GM10248 (cell line): ENCODE results near the gene BAHCC1.
A peak's percentile ranks its signal among the peaks of the same experiment; 100 is the strongest.

Source experiments
- CTCF ChIA-PET: fragments of 300-600 bp; sonication (Branson Sonifier 250); formaldehyde crosslinking; extraction: SDS; loops from one replicate; lab custom pipeline; 2021; ENCODE audit warnings: antibody characterized with exemption; lab: Yijun Ruan, JAX
- POLR2A ChIA-PET: fragments of 350-650 bp; sonication (Branson Sonifier 250); formaldehyde crosslinking; extraction: SDS; loops from one replicate; lab custom pipeline; 2020; ENCODE audit warnings: antibody characterized with exemption; lab: Yijun Ruan, JAX
- DNase-seq: peaks from one replicate; pipeline ENCODE4 v3.0.0; 2012; ENCODE audit errors: extremely low spot score
- CTCF ChIP-seq: IDR thresholded peaks from 2 replicates; pipeline ENCODE4 v1.5.1; 2012; ENCODE audit warnings: mild to moderate bottlenecking, low read depth; ENCODE audit errors: extremely low read depth, missing control alignments, control extremely low read depth

Gene BAHCC1

GRCh38 chr17:81429821-81430551, 34.7 kb downstream of the BAHCC1 start:
- CTCF ChIA-PET, result interaction anchor here (1.3 to 2.8 kb wide), 3 partner anchors 10 to 120 kb away, joined by 3 to 6 read pairs (median 4); no protein-coding TSS in a partner anchor
- POLR2A ChIA-PET, result interaction anchor here (0.6 kb wide), 1 partner anchor 10 kb away, joined by 3 read pairs; no protein-coding TSS in a partner anchor
- TF ChIP-seq CTCF, result peak; percentile 4
- DNase-seq, result no peak

DNA sequence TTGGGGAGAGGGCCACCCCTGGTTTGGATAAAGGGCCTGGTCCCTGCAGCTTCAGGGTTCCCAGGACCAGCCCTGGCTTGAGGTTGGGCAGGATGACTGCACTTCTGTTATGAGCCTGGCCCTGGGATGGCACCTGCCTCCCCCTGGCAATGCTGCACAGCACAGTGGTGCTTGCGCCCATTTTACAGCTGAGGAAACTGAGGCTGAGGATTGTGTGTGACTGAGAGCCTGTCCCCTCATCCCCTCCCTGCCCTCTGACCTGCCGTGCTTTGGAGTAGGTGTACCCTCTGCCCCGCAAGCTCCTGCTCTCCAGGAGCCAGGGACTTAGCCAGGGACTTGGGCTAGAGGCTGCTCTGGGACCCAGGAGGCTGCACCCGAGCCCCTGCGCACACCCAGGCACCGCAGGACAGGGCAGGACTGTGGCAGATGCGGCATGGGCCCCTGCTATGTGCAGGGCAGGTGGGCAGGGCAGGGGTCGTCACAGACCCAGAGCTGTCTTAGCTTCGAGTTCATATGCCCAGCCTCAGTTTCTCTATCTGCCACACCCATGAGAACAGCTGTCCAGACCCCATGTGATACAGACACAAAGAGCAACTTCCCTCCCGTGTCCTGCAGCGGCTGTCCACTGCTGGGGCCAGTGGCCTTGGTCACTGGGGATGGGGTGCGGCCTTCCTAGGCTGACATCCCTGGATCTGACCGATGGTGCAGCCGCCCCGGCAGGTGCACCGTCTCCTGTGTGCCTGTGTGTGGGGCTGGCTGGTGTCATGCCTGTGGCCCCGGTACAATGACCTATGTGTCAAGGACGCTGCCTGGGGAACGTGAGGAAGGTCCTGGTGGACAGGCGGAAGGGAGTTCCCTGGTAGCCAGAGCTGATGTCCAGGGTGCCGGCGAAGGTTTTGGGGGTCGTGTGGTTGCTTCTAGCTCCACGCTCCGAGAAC, 36.6 kb downstream of the BAHCC1 start:
- CTCF ChIA-PET, result interaction anchor here (2.8 kb wide), 1 partner anchor 9 kb away, joined by 6 read pairs; no protein-coding TSS in a partner anchor
- POLR2A ChIA-PET, result interaction anchor here (0.6 kb wide), 1 partner anchor 473 kb away, joined by 3 read pairs; no protein-coding TSS in a partner anchor
- no peak for DNase-seq
- no peak for TF ChIP-seq CTCF

GRCh38 chr17:81432941-81433340, 37.7 kb downstream of the BAHCC1 start:
- TF ChIP-seq CTCF, result no peak
- ChIA-PET POLR2A (no interaction called here), CTCF (interaction anchor here (0.7 kb wide), 1 partner anchor 52 kb away, joined by 3 read pairs; no protein-coding TSS in a partner anchor)
- no peak for DNase-seq

DNA sequence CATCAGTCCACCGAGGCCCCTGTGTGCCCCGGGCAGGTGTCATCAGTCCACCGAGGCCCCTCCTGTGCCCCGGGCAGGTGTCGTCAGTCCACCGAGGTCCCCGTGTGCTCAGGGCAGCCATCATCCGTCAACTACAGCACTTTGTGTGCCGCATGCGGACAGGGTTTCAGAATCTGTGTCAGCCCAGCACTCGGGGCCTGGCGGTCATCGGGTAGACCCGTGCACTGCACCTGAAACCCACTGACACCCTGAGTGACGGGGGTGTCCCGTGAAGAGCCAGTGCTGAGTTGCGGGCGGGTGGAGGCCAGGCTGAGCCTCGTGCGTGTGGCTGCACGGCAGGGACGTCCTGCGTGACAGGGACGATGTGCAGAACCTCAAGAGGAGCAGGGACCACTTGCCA, 38.4 kb downstream of the BAHCC1 start:
- POLR2A ChIA-PET, result no interaction called here
- TF ChIP-seq CTCF, result no peak
- CTCF ChIA-PET, result no interaction called here
- no peak for DNase-seq

DNA sequence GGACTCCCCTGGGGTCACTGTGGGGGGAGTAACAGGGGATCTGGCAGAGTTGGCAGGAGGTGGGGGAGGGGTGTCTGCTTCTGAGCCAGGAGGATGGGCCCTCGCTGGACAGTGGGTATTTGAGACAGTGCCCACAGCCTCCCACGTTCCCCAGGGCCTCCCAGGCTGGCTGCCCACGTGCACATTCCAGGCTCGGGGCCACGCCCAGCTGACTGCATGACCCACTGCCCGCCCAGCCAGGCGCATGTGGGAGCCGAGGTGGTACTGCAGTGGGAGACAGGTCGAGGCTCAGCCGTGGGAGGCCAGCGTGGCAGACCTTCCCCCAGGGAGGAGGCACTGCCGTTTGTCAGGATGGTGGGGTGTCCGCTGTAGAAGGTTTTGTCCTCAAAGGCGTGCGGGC, 38.8 kb downstream of the BAHCC1 start:
- TF ChIP-seq CTCF, result no peak
- POLR2A ChIA-PET, result no interaction called here
- CTCF ChIA-PET, result no interaction called here
- no peak for DNase-seq

GRCh38 chr17:81434681-81435417, 39.6 kb downstream of the BAHCC1 start:
- no peak for DNase-seq
- POLR2A ChIA-PET, result no interaction called here
- CTCF ChIA-PET, result no interaction called here
- no peak for TF ChIP-seq CTCF
